Stimulated activated CD8-positive, alpha-beta memory T cell treated with anti-CD3 and anti-CD28 coated beads, Interleukin-4, amount 100 ng/mL, for 1 hour (primary cell): ENCODE results near the gene TMEM164.
"Not testable (repeated sequence)": the region's sequence is repeated elsewhere in the genome, so short reads cannot be mapped to it uniquely, and the experiment has no call there.

Experiments
- DNase-seq, 2 donors: peaks; one replicate each; pipeline ENCODE4 v3.0.0-alpha.2; 2020; ENCODE audit warnings: low read depth in 2 of 2, low spot score in 1 of 2

Gene TMEM164

GRCh38 chrX:110125446-110126162 lies 122.7 kb downstream of the TMEM164 start:
- no peak for DNase-seq

GRCh38 chrX:110131031-110131430 lies 128.1 kb downstream of the TMEM164 start:
- DNase-seq = no peak

GRCh38 chrX:110132450-110133114 lies 129.7 kb downstream of the TMEM164 start:
- no peak for DNase-seq

- no peak for DNase-seq
Observed at GRCh38 chrX:110133735-110134370, 130.9 kb downstream of the TMEM164 start.

- DNase-seq = no peak
Observed at GRCh38 chrX:110135618-110136017, 132.7 kb downstream of the TMEM164 start.

- no peak for DNase-seq
Observed at GRCh38 chrX:110136136-110136535, 133.2 kb downstream of the TMEM164 start.

GRCh38 chrX:110138557-110138956 lies 135.6 kb downstream of the TMEM164 start:
- DNase-seq = no peak

GRCh38 chrX:110139172-110139571 lies 136.3 kb downstream of the TMEM164 start:
- no peak for DNase-seq

GRCh38 chrX:110142096-110142495 lies 139.2 kb downstream of the TMEM164 start:
- DNase-seq = no peak

- DNase-seq = no peak
Observed at GRCh38 chrX:110143454-110144210, 140.7 kb downstream of the TMEM164 start.

- DNase-seq = no peak
Observed at GRCh38 chrX:110145311-110145710, 142.4 kb downstream of the TMEM164 start.

- no peak for DNase-seq
Observed at GRCh38 chrX:110145854-110146253, 142.9 kb downstream of the TMEM164 start.

GRCh38 chrX:110146521-110146920 lies 143.6 kb downstream of the TMEM164 start:
- no peak for DNase-seq

GRCh38 chrX:110153244-110153643 lies 150.3 kb downstream of the TMEM164 start:
- no peak for DNase-seq

GRCh38 chrX:110153896-110154295 lies 151.0 kb downstream of the TMEM164 start:
- no peak for DNase-seq

- DNase-seq = not testable (repeated sequence)
Observed at GRCh38 chrX:110154328-110154727, 151.4 kb downstream of the TMEM164 start.

- no peak for DNase-seq
Observed at GRCh38 chrX:110155759-110156158, 152.8 kb downstream of the TMEM164 start.

GRCh38 chrX:110156167-110156754 lies 153.3 kb downstream of the TMEM164 start:
- DNase-seq = no peak

GRCh38 chrX:110157444-110157843 lies 154.5 kb downstream of the TMEM164 start:
- DNase-seq = no peak

- no peak for DNase-seq
Observed at GRCh38 chrX:110159235-110159634, 156.3 kb downstream of the TMEM164 start.

GRCh38 chrX:110159865-110160264 lies 157.0 kb downstream of the TMEM164 start:
- no peak for DNase-seq
